ENCODE measurements around the gene LPAR6.
"Not testable (repeated sequence)": the region's sequence is repeated elsewhere in the genome, so short reads cannot be mapped to it uniquely, and the experiment has no call there.

DNA sequence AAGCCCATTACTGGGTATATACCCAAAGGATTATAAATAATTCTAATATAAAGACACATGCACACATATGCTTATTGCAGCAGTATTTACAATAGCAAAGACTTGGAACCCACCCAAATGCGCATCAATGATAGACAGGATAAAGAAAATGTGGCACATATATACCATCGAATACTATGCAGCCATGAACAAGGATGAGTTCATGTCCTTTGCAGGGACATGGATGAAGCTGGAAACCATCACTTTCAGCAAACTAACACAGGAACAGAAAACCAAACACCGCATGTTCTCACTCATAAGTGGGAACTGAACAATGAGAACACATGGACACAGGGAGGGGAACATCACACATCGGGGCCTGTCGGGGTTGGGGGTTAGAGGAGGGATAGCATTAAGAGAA lies 9.1 kb upstream of the LPAR6 start:
- TF ChIP-seq, protein P1, sequence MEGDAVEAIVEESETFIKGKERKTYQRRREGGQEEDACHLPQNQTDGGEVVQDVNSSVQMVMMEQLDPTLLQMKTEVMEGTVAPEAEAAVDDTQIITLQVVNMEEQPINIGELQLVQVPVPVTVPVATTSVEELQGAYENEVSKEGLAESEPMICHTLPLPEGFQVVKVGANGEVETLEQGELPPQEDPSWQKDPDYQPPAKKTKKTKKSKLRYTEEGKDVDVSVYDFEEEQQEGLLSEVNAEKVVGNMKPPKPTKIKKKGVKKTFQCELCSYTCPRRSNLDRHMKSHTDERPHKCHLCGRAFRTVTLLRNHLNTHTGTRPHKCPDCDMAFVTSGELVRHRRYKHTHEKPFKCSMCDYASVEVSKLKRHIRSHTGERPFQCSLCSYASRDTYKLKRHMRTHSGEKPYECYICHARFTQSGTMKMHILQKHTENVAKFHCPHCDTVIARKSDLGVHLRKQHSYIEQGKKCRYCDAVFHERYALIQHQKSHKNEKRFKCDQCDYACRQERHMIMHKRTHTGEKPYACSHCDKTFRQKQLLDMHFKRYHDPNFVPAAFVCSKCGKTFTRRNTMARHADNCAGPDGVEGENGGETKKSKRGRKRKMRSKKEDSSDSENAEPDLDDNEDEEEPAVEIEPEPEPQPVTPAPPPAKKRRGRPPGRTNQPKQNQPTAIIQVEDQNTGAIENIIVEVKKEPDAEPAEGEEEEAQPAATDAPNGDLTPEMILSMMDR (IDR thresholded peaks at IDR 0.05): not testable (repeated sequence)
- TF ChIP-seq EZH2 (IDR thresholded peaks at IDR 0.05; ENCODE audit: borderline replicate concordance, insufficient read depth, low read depth, low read length, poor library complexity, severe bottlenecking): not testable (repeated sequence)

Data from B cell (primary cell).